Measurements from ENCODE around the gene RBPMS2.

DNA sequence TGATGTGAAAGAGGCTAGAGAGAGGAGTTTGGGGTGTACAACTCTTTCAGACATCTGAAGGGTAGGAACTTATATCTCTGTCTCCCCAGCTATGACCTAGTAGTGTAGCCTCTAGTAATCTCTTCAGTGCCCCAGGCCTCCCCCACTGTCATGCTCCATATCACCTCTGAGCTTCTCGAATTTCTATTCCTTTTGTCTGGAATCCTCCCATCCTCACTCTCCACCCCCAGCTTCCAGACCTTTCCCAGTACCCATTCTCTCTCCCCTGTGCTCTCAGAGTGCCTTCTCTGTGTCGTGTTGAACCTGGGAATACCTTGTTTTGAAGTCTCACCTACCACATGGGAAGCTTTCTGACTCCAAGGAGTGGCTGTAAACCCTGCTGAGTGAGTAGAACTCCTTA, 3.6 kb upstream of the RBPMS2 start:
- TF ChIP-seq POLR2AphosphoS5 (IDR thresholded peaks at IDR 0.05; ENCODE audit: borderline replicate concordance, low read depth, low read length), result no peak
- no peak for TF ChIP-seq EZH2 (IDR thresholded peaks at IDR 0.05)
- no peak for TF ChIP-seq FOXP2 (optimal IDR thresholded peaks at IDR 0.05; ENCODE audit: control extremely low read depth, extremely low read length, insufficient read depth)
